A549 (cell line): ENCODE measurements around the gene SREBF1.

Experiments
- BCL3 ChIP-seq: fragments of >200 bp; sonication (Bioruptor Twin); formaldehyde crosslinking; IDR thresholded peaks from 3 replicates; pipeline ENCODE4 v1.6.1; 2016
- BHLHE40 ChIP-seq: IDR thresholded peaks from 2 replicates; pipeline ENCODE4 v1.6.1; 2012; ENCODE audit warnings: low read depth, low read length, inconsistent platforms
- CTCF ChIP-seq: fragments of >200 bp; sonication (Bioruptor Twin); formaldehyde crosslinking; IDR thresholded peaks from 3 replicates; pipeline ENCODE4 v1.5.1; 2016
- HEYL ChIP-seq: fragments of 250-450 bp; sonication (Bioruptor Pico); IDR thresholded peaks from 2 replicates; pipeline ENCODE4 v1.8.0; 2021; ENCODE audit warnings: mild to moderate bottlenecking, moderate library complexity
- KDM5A ChIP-seq: fragments of 200-600 bp; sonication (generic); IDR thresholded peaks from 2 replicates; pipeline ENCODE4 v1.6.1; 2016; ENCODE audit warnings: antibody characterized with exemption, mild to moderate bottlenecking
- MAZ ChIP-seq: fragments of 150-350 bp; IDR thresholded peaks from 2 replicates; pipeline ENCODE4 v1.6.1; 2014; ENCODE audit warnings: antibody characterized with exemption, low read depth, low read length, borderline replicate concordance
- POLR2A ChIP-seq: IDR thresholded peaks from 2 replicates; pipeline ENCODE4 v1.6.1; 2012; ENCODE audit warnings: mild to moderate bottlenecking, low read length
- RAD21 ChIP-seq, 2 experiments: fragments of >200 bp in 1 of 2; sonication (Bioruptor Twin) in 1 of 2; formaldehyde crosslinking in 1 of 2; IDR thresholded peaks in 1 of 2; conservative IDR thresholded peaks in 1 of 2; 2 replicates in 1 of 2; 3 replicates in 1 of 2; pipeline ENCODE4 v1.6.1; 2012 to 2018; ENCODE audit warnings: inconsistent platforms in 1 of 2

GRCh38 chr17:17845046-17845775 is 8.4 kb upstream of the SREBF1 start:
- TF ChIP-seq CTCF: no peak
- no peak for TF ChIP-seq BCL3
- no peak for TF ChIP-seq HEYL (CRISPR knock-in tag)
- no peak for TF ChIP-seq MAZ
- no peak for TF ChIP-seq RAD21 (conservative IDR thresholded peaks at IDR 0.05 in 1 of 2, IDR thresholded peaks at IDR 0.05 in 1 of 2)
- TF ChIP-seq BHLHE40: no peak
- TF ChIP-seq POLR2A: no peak
- TF ChIP-seq KDM5A: no peak
